Motor neuron (in vitro differentiated cells): Measurements from ENCODE around the gene PRR29. TPM values are rescaled to one million over a fixed set of nuclear protein-coding genes. Genes with fewer than 3 reads are reported as not detected.

Experiments
- ATAC-seq, 8 experiments: fragments of 200-7000 bp; cut with Tn5 transposase; replicated peaks in 6 of 8; 2 replicates each; pipeline ENCODE4 v1.8.0; 2021; ENCODE audit warnings: mild to moderate bottlenecking in 8 of 8, moderate library complexity in 8 of 8
- H3K27ac ChIP-seq, 2 donors: fragments of 250-450 bp; sonication (Bioruptor Pico); 2 replicates each; pipeline ENCODE4 v1.9.0; 2021; ENCODE audit warnings: antibody characterized with exemption in 2 of 2, mild to moderate bottlenecking in 2 of 2, moderate library complexity in 1 of 2
- H3K4me1 ChIP-seq, 2 donors: fragments of 250-450 bp; sonication (Bioruptor Pico); replicated peaks in 1 of 2; 2 replicates each; pipeline ENCODE4 v1.6.1; 2021; ENCODE audit warnings: antibody characterized with exemption in 2 of 2, mild to moderate bottlenecking in 2 of 2, moderate library complexity in 1 of 2
- H3K4me3 ChIP-seq, 5 donors: fragments of 250-450 bp; sonication (Bioruptor Pico); 2 replicates each; pipeline ENCODE4 v1.9.0; 2021; ENCODE audit warnings: antibody characterized with exemption in 5 of 5, mild to moderate bottlenecking in 5 of 5, moderate library complexity in 4 of 5
- WGBS, 10 experiments: fragments of 450-650 bp; shearing (Covaris generic); methylation state at CpG; one replicate each; pipeline ENCODE4 v1.0.0; 2022; 5-methylcytosine and 5-hydroxymethylcytosine counted together
- in situ Hi-C, 9 experiments: fragments of 400-800 bp; cut with MboI; loops; one replicate each; pipeline ENCODE4 v1.15.0; 2021; ENCODE audit warnings: low sequenced_read_pairs in 9 of 9, low pct_unique_long_range_greater_than_20kb in 2 of 9; ENCODE audit not compliant: unreplicated experiment in 9 of 9
- total RNA-seq, 8 experiments: library from RNA; unstranded; fragments of 300-600 nt; gene quantifications; 2 replicates each; pipeline versions ENCODE4 v1.2.3 to v1.2.4, GENCODE V29; 2022

PRR29 gene
- total RNA-seq, 8 experiments from 2014 or later = 0.36 to 25.1 (median 0.53) TPM

DNA sequence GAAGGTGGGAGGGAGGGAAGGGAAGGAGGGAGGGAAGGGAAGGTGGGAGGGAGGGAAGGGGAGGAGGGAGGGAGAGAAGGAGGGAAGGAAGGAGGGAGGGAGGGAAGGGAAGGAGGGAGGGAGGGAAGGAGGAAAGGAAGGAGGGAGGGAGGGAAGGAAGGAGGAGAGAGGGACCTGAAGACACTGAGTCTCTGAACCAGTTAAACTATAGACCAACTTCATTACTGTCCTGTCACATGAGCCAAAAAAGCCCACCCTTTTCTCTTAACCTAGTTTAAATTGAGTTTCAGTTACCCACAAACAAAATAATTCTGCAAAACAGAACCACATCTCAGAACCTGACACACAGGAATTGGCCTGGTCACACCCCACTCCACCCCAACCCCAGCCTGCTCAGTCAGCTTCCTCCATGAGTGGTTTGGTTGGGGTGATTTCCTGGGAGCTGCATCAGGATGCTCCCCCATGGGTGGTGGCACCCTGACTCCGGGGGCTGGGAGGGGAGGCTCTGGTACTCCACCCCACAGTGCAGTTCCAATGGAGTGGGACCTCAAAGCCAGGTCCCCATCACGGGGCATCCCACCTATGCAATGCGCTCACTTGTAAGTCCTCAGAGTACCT lies 4.7 kb upstream of the PRR29 start:
- in situ Hi-C loops = no loop called here
- no peak for ATAC-seq
- Histone ChIP-seq H3K27ac (no peak overlapping the region), H3K4me3 (no peak overlapping the region), H3K4me1 (peaks cover 3 to 9% of the 10 kb centered on the region in 2 donors)
- WGBS, 10 experiments = 0 to 100% (median 41%) methylated on average over 1 to 2 of the region's 3 CpGs; no CpG with 5 or more reads in 6 of the 10 experiments

DNA sequence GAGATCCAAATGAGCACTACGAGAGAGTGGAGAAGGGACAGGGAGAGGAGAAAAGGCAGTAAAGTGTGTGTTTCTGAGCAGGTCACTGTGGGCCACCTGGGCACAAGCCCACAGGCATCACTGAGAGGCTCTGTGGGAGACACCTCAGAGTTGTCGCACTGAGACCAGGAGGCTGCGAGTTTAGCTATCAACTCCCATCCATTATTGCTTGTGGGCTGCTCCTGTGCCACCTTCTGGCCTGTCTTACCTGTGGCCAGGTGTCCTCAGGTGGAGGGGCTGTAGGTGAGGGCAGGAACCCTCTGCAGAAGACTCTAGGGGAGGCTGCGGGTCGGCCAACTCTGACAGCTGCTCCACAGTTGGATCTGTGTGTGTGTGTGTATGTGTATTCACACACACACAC lies 2.5 kb upstream of the PRR29 start:
- H3K27ac ChIP-seq = no peak overlapping the region
- H3K4me3 ChIP-seq = no peak overlapping the region
- in situ Hi-C loops = no loop called here
- no peak for ATAC-seq
- peaks cover 0 to 7% of the 10 kb centered on the region in 2 donors for H3K4me1 ChIP-seq
- 0% methylated on average over 1 of the region's 5 CpGs; no CpG with 5 or more reads in 9 of the 10 experiments for WGBS, 10 experiments

DNA sequence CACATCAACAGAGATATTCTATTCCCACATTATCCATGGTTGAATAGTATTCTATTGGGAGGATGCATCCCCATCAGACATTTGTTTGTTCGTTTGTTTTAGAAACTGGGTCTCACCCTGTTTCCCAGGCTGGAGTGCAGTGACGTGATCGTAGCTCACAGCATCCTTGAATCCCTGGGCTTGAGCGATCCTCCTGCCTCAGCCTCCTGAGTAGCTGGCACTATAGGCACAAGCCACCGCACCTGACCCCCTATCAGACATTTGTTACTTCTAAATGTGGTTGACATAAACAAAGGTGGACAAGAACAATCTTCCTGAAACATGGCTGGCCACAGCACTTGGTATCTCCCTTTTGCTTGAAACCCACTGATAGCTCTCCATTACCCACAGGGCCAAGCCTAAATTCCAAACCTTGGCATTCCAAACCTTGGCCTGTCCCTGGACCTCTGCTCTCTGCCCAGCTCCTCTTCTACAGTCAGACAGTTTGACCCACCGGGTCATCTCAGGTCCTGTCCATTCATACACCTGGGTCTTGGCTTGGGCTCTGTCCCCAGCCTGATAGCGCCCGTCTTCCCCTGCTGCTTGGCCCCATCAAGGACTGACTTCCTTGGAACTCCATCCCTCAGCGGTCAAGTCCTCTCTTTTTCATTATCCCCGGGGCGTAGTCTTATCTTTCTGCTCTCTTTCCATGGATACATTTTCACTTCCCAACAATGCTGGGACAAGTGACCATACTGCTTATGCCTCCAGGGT lies 1.5 kb upstream of the PRR29 start:
- Histone ChIP-seq H3K4me3 (no peak overlapping the region), H3K4me1 (peaks cover 0 to 7% of the 10 kb centered on the region in 2 donors), H3K27ac (no peak overlapping the region)
- ATAC-seq = no peak
- WGBS, 10 experiments = 71 to 100% (median 87%) methylated on average over 3 to 8 of the region's 11 CpGs; no CpG with 5 or more reads in 2 of the 10 experiments
- in situ Hi-C loops = no loop called here

DNA sequence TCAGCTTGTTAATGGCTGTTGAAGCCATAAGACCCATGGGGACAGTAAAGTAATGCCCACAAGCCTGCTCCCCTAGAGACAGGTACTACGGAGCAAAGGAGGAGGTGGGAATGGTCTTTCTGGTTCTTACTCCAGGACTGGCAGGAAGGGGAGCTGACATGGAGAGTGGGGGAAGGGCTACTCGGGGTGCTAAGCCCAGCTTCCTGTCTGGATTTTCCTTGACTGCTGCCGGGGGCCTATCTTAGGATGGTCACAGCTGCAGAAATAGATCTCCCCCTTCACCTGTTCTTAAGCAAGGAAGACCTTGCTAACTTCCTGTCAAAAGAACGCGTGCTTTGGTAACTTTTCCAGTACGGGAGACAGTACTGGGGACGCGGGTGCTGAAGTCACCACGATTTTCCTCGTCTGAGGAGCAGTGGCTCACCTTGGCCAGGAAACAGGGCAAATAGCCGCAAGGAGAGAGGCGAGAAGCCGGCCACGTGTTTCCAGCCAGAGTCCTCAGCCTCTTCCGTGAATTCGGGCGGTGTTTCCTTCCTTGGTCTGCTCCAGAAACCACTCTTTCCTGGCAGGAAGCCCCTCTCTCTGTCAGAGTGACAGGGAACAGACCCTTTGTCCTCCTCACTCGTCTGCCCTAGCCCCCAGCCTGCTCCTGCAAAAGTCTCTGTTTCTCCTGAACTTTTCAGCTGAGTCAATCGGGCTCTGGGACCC lies 656 bp upstream of the PRR29 start:
- no peak overlapping the region for H3K27ac ChIP-seq
- H3K4me1 ChIP-seq = peaks cover 0 to 7% of the 10 kb centered on the region in 2 donors
- H3K4me3 ChIP-seq = peak overlapping the region in 4 of 5 donors; percentile 37 to 55 (median 44)
- ATAC-seq = peak in 1 of 8 experiments; percentile 6
- in situ Hi-C loops = no loop called here
- WGBS, 10 experiments = 8 to 24% (median 15%) methylated on average over 6 to 15 of the region's 19 CpGs; no CpG with 5 or more reads in 2 of the 10 experiments

DNA sequence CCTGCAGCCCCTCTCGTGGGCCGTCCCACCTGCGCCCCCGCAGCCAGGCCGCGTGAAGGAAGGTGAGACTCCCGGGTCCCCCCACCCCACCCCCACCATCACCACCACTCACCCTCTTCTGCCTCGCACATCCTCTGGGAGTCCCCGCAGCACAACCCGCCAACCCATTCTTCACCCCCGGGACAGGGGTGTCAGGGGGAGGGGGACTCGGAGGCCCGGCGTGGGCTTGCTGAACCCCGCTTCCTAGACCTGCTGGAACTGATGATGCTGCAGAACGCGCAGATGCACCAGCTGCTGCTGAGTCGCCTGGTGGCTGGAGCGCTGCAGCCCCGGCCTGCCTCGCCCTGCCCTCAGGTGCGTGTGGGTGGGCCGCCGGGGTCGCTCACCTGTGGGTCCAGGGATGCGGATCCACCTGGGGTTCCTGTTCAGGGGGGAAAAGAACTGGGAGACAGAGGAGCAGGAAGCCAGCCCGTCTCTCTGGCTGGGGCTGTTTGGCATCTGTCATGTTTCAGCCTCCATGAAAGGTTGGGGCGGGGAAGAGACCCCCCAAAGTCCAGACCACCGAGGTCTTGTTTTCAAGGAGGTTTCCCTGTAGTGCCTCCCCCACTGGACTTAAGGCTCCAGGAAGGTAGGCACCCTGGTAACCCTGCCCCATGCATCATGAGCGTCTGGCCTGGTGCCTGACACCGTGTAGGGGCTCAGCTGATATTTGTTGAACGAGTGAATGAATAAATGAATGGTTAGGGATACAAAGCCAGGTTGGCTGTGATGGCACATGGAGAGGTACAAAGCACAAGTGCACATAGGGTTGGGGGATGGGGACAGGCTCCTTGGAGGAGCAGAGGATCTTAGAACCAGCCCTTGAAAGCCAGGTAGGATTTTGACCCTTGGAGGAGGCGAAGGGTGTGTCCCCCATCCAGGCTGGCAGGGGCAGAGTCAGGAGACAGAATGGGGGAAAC lies 849 bp downstream of the PRR29 start:
- Histone ChIP-seq H3K4me1 (peaks cover 0 to 7% of the 10 kb centered on the region in 2 donors), H3K27ac (no peak overlapping the region), H3K4me3 (peak overlapping the region; percentile 37 to 59 (median 51))
- in situ Hi-C loops = no loop called here
- WGBS, 10 experiments = 66 to 100% (median 77%) methylated on average over 1 to 6 of the region's 33 CpGs; no CpG with 5 or more reads in 4 of the 10 experiments
- peak in 5 of 8 experiments; percentile 3 to 48 (median 41) for ATAC-seq

DNA sequence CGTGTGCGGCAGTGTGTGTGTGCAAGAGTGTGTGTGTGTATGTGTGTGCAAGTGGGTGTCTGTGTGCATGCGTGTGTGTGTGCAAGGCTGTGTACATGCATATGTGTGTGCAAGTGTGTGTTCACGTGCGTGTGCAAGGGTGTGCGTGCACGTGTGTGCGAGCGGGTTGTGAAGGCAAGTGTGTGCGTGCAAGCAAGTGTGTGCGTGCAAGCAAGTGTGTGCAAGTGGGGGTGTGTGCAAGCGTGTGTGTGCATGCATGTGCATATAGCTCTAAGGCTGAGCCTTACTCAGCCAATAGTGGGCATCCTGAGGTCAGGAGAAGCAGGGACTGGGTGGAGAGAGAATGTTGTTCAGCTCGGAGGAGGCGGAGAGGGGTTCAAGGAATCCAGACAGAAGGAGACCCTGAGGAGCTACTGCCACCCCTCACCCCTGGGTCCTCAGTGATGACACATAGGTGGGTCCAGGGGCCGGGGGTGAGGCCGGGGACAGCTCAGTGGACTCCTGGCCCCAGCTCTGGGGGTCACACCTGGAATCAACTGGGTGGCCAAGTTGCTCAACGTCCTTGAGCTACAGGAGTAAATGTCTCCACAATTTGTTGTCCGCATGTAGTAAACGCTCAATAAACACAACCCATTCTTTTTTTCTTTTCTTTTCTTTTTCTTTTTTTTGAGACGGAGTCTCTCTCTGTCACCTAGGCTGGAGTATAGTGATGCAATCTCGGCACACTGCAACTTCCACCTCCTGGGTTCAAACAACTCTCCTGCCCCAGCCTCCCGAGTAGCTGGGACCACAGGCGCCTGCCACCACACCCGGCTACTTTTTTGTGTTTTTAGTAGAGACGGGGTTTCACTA lies 1.8 kb downstream of the PRR29 start:
- Histone ChIP-seq H3K4me3 (no peak overlapping the region), H3K27ac (no peak overlapping the region), H3K4me1 (peaks cover 0 to 7% of the 10 kb centered on the region in 2 donors)
- no peak for ATAC-seq
- 75 to 94% (median 91%) methylated on average over 2 to 15 of the region's 25 CpGs; no CpG with 5 or more reads in 2 of the 10 experiments for WGBS, 10 experiments
- in situ Hi-C loops = loop anchor here in 1 of 9 experiments (25.0 kb wide), 1 partner anchor 88 kb away; the partner anchor contains the start of genes CSHL1 and GH1

DNA sequence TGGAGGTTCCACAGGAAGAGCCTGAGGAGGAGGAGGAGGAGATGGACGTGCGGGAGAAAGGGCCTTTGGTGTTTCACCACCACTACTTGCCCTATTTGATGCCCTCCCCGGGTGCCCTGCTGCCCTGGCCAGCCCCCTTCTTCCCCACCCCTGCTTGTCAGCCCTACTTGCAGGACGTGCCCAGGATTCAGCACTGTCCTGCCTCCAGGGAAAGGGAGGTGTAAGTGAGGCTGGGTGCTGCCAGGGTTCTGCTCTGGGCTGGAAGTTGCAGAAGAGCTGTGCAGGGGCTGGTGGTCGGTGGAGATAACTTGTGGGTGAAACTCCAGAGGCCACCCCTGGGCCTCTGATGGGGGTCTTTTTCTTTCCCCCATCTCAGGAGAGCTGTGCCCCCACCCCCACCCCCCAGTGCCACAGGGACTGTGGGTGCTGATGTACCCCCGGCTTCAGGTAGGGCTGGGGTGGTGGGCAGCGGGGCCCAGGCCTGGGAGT lies 3.0 kb downstream of the PRR29 start:
- H3K4me3 ChIP-seq = no peak overlapping the region
- no peak overlapping the region for H3K27ac ChIP-seq
- in situ Hi-C loops = loop anchor here in 1 of 9 experiments (25.0 kb wide), 1 partner anchor 89 kb away; the partner anchor contains the start of genes CSHL1 and GH1
- peaks cover 0 to 9% of the 10 kb centered on the region in 2 donors for H3K4me1 ChIP-seq
- 50 to 80% (median 60%) methylated on average over 1 to 4 of the region's 7 CpGs; no CpG with 5 or more reads in 7 of the 10 experiments for WGBS, 10 experiments
- ATAC-seq = no peak

DNA sequence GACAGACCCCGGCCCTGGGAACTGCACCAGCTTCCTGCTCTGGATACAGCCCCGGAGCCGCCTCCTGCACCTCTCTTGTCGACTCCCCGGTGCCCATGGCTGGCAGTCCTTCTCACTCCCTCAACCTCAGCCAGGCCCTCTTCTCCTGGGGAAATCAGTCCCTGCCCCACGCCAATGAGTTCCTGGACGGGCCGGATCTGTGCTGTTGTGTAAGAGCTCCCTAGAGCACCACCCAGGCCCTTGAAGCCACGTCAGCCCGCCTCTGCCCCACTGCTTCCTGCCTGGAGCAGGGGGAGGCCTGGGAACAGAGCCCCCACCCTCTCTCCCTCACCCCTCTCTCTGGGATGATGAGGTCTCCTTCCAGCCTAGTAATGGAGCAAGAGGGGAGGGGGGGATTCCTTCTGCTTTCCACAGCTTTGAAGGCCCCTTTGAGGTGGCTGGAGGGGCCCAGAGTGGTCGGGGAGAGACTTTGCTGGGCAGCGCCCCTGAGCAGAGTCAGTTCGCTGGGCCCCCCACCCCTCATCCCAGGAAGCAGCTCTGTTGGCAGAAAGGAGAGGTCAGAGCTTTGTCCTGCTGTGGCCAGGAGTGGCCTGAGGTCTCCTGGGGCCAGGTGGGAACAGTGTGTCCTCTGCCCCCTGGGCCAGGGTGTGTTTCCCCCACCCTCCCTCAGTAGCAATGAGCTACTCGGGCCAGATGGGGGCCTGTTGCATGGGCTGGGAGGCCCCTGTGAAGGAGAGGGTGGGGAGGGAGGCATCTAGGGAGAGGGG lies 3.8 kb downstream of the PRR29 start:
- in situ Hi-C loops = loop anchor here in 1 of 9 experiments (25.0 kb wide), 1 partner anchor 90 kb away; the partner anchor contains the start of genes CSHL1 and GH1
- peaks cover 0 to 9% of the 10 kb centered on the region in 2 donors for H3K4me1 ChIP-seq
- WGBS, 10 experiments = 20 to 90% (median 75%) methylated on average over 1 to 5 of the region's 14 CpGs; no CpG with 5 or more reads in 6 of the 10 experiments
- peak in 1 of 8 experiments; percentile 64 for ATAC-seq
- H3K27ac ChIP-seq = no peak overlapping the region
- no peak overlapping the region for H3K4me3 ChIP-seq

DNA sequence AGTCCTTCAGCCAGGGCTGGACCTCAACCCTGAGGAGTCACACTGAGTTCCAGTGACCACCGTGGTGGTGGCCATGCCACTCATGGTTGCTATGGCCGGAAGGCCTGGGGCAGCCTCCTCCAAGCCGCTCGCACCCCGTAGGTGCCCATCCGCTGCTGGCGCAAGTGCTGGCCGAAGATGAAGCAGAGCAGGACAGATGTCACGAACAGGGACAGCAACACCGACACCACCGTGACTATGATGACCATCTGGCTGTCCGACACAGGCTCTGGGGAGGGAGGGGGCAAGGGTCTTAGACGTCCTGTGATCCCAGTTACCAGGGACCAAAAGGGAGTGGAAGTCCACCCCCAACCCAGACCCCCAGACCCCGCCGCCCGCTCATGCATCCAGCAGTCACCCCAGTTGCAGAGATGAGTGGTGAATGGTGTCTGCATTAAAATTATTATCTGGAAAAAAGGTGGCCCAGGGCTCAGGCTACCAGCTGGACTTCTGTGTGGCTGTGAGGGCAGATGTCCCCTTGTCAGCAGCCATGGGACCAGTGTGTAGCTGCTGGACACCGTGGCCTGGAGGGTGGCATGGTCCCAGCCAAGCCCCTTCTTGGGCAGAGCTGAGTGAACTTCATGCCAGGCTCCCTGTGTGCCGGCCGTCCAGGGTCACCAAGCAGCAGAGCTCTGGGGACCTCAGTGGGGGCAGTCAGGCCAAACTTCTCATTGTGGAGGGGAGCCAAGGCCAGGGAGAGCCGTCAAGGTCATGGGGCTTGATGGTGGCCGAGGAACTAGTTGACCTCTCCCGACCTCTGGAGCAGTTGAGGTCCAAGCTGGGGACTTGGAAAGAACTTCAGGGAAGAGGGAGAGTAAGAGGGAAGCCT lies 4.7 kb downstream of the PRR29 start:
- Histone ChIP-seq H3K4me1 (peaks cover 0 to 6% of the 10 kb centered on the region in 2 donors), H3K27ac (no peak overlapping the region), H3K4me3 (no peak overlapping the region)
- WGBS, 10 experiments = 40 to 98% methylated on average over 1 to 7 of the region's 22 CpGs; no CpG with 5 or more reads in 8 of the 10 experiments
- ATAC-seq = no peak
- in situ Hi-C loops = loop anchor here in 1 of 9 experiments (25.0 kb wide), 1 partner anchor 91 kb away; the partner anchor contains the start of genes CSHL1 and GH1
